HG03439 (cell line): ENCODE data around the gene POLD4.

Experiments used
- ATAC-seq: cut with Tn5 transposase; IDR thresholded peaks from one replicate; pipeline ENCODE4 v1.9.1; 2021; ENCODE audit warnings: mild to moderate bottlenecking, moderate library complexity; ENCODE audit not compliant: unreplicated experiment

POLD4 gene

DNA sequence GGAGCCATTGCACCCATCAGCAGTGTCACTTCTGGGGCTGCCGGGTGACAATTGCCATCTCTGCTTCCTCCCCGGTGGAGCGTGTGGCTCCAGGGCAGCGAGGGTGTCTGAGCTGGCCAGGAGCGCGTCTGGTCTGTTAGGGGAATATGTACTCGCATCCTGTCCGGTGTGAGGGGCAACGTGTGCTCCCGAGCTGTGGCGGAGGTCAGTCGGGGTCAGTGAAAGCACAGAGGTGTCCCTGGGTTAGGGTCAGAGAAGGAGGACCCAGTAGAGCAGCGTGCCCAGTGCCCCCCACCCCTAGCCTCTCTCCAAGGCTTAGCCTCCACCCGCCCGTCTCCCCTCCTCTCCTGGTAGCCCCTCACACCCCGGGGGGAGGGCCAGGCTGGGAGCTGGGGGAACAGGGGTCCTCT, 18.6 kb upstream of the POLD4 start:
- ATAC-seq = no peak

DNA sequence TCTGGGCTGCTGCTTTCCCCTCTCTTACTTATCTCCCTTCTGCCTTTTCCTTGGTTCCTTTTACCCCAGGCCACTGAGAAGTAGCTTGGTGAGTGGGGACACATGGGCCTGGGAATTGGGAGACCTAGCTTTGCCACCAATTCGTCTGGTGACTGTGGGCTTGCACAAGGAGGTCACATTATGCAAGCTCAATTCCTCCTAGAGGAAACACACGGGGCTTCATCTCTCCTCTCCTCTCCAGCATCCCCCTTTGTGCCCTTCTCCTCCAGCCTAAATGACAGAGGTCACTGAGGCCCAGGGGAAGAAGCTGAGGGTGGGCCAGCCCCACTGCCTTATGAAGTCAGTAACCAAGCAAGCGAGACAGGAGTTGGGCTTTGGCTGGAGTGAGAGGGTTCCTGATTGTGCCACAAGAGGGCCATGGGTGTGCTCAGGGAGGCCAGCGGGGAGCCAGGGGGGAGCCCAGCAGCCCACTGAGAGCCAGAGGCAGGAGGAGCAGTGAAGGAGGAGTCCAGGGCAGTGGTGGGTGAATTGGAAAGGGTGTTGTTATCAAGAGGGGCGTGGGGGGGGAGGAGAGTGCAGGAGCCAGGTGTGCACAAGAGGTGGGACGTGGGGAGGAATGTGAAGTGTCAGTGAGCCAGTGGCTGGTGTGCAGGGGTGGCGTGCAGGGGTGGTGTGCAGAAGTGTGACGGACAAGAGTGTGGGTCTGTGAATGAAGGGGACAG, 18.0 kb upstream of the POLD4 start:
- no peak for ATAC-seq

DNA sequence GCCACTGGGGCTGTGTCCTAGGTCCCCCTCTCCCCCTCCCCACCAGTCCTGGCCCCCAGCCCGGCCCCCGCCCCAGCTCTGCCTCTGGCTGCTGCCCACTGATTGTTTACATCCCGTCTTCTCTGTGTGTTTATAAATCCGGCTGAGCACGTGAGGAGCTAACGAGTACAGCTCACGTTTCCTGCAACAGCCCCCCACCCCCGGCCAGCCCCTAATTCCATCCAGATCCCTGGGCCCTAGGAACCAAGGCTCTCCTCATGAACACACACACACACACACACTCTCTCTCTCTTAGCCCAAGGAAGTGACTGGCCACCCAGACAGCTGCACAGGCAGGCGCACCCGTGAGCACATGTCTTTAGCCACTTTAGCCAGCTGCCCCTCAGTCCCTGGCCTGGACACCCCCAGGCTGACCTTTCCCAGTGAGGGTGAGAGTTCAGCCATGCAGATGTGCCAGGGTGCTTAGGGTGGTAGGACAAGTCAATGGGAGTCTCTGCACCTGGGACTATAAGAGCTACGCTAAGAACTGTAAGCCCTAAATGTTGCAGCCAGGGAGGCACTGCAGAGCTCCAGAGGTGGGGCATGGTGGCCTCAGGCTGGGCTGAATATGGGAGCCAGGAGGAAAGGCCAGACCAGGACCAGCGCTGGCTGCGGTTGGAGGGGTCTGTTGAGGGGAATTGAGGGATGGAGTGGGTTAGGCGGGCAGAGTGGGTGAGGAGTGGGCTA, 17.2 kb upstream of the POLD4 start:
- no peak for ATAC-seq

DNA sequence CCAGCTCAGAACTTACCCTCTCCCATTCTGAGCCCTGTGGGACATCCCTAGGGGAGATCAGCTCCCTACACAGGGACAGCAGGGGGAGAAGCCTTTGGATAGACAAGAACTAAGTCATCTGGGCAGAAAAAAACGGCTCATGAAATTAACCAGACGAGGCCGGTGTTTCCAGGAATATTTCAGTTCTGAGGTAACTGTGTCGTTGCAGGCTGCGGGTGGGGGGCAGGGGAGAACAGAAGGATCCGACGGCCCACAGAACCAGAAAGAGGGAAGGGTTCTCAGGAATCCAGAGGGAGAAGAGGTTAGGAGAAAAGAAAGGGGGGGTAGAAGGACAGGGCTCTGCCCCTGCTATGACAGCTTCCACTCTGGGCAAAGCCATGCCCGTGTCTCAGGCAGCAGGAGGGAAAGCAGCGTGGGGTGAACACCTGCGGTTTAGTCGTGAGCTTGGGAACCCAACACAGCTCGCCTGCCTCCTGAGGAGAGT, 16.5 kb upstream of the POLD4 start:
- no peak for ATAC-seq

DNA sequence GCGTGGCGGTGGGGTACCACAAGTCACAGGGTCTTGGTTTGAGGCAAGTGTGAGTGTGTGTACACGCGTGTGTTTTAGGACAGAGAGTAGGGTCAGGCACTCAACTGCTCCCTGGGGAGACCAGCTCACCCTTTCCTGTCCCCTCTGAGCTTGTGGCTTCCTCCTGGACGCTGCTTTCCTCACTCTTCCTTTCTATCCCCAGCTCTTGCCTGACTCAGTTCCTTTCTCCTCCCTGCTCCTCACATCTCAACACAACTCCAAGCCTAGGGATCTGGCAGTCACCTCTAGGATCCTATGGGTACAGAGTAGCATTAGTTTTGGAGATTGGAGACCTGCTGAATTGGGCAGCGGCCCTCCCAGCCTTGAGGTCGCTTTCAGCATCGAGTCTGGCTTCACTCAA, 15.9 kb upstream of the POLD4 start:
- ATAC-seq = no peak

DNA sequence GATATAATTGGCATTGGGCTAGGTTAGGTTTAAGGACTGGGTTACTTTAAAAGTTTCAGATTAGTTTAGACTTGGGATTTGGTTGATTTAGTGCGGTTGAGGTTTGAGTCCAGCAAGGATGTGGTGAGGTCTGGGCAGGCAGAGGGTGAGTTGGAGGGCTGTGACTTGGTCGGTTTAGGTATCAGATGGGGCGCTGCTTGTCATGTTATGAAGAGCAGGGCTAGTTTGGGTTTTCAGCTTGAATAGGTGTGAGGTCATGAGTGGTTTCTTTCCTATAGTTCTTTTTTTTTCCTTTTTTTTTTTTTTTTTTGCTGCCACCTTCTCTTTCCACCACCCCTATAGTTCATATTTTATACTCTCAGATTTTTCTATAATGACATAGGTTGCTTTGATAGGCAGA, 15.3 kb upstream of the POLD4 start:
- ATAC-seq = no peak

DNA sequence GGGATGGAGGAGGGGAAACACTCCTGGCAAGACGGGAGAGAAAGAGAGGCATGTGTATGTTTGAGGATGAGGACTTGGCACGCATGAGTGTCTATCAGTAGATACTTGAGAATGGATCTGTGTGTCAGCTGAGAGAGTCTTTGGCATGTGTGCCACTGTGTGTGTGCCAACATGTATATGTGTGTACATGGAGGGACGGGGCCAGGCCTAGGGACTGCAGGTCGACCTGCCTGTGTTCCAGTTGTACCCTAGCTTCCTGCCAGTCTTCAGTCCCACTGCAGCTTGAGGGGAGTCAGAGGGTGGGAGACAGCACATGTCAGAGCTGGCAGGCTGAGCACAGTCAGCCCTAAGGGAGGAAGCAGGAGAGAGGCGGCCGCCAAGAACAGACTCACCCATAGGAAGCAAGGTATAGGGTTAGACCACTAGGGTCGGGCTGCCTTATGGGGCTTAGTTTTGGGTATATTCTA, 14.4 kb upstream of the POLD4 start:
- no peak for ATAC-seq

DNA sequence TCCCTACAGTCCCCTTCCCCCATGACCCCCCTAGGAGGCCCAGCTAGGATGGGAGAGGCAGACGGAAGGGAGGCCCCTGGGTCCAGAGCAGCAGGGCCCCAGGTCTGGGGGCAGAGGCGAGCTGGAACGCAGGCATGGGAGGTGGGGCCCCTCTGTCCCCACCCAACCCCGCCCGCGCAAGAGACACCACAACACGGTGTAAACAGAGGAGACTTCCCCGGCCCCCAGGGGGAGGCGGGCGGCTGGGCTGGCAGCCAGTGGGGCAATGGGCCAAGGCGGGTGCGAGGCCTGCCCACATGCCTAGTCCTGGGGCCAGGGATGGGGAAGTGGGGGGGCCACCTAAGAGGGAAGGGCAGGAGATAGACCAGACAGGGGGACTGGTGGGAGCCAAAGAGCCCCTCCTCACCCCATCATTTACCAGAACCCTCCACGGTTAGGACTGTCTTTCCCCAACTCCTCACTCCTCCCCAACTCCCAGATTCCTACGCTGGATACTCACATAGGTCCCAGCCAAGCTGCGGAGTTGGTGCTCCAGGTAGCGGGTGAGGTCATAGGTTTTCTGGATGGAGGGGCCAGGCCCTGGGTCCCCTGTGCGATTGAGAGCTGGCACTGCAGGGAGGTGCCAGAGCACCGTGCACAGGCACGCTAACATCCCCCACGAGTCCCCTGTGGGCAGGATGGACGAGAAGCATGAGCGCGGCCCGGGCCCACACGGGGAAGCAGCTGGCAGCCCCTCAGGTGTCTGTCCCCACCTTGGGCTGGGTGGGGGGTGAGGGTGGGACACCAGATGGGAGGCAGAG, 13.8 kb upstream of the POLD4 start:
- ATAC-seq = no peak

DNA sequence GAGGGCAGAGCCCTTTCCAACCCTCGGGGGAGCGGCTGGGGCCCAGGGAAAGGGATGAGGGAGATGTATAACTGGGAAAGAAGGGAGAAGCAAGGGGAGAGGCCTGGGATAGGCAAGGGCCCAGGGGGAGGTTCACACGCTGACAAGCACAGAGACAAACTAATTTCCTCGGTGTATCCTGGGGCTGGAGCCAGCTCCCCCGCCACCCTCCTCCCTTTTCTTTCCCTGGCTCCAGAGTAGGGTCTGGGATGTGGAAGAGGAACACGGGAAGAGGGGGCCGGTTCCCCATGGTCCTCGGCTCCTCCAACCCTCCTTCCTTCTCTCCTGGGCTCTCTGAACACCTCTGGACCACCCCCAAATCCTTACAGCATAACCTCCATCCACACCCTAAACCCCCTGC, 13.2 kb upstream of the POLD4 start:
- ATAC-seq = no peak

DNA sequence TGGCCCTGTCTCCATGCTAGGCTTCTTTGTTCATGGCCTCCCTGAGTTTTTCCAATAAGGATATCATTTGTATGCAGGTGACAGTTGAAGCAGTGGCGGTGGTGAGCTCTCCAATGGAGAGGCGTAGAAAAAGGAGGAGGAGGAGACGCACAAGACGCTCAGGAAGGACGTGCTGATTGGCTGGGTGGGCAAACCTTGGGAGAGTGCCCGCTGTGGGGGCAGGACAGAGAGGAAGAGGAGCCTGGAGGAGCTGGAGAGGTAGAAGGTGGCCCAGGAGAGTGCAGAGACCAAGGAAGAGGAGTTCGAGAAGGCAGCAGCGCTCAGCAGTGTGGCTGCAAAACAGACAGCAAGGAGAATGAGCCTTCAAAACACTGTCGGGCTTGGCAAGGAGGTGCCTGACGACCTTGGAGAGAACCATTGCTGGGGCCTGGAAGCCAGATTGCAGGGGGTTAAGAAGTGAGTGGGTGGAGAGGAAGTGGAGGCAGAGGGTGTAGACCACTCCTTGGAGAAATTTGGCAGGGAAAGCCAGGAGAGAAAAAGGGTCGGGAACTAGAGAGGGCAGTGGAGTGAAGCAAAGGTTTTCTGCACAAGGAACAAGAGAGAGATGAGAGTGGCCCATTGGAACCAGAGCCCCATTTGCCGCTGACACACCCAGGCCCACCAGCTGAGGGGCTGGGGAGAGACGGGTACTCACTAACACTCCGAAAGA, 12.5 kb upstream of the POLD4 start:
- no peak for ATAC-seq

DNA sequence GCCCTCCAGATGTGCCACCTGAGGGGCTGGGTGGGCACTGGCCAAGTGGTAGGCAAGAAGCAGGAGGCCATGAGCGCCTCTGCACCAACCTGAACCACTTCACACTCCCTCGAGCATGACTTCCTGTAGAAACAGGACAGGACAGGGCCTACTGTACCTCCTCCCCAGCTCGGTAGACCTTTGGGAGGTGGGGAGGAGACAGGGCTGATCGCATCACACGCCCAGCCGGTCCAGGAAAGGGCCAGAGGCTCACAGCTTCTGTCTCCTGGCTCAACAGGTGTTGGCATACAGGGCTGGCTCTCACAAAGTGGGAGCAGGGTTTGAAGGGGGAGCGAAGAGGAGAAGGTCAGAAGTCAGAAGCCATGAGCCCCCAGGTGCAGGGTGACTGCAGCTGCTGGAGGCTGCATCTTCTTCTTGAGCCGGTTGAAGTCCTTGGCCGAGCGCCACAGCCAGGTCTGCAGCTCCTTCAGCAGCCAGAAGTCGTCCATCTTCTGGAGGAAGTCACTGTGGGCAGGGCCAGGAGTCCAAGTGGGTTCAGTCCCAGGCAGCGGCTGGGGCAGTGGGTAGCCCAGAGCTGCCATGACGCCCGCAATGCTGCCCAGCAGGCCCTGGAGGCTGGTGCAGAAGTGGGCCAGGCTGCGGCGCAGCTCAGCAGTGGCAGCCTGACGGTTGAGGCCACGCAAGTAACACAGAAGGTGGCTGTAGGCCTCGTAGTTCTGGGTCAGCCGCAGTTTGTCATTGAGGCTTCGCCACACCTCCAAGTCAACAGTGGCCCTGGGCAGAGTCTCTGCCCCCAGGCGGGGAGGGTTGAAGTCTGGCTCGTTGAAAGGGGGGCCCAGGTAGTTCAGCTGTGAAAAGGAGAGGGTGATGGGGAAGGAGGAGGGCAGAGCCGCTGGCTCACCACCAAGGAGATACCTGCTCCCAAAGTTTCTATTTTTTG, 11.7 kb upstream of the POLD4 start:
- no peak for ATAC-seq

DNA sequence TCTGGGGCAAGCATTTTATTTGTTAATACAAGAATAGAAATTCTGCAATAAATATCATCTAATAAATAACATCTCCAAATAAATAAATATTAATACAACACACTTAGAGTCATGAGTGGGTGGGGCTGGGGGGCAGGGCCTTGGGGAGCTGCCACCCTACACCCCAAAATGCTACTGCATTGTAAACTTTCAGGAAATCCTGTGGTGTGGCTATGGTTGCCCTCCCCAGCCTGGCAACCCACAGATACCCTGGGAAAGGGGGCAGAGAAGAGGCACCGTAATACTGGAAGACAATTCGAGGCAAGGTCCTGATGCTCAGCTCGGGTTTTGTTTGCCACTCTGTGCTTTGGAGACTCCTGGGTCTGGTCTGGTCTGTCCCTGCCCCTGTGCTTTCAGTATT, 10.8 kb upstream of the POLD4 start:
- ATAC-seq = no peak

DNA sequence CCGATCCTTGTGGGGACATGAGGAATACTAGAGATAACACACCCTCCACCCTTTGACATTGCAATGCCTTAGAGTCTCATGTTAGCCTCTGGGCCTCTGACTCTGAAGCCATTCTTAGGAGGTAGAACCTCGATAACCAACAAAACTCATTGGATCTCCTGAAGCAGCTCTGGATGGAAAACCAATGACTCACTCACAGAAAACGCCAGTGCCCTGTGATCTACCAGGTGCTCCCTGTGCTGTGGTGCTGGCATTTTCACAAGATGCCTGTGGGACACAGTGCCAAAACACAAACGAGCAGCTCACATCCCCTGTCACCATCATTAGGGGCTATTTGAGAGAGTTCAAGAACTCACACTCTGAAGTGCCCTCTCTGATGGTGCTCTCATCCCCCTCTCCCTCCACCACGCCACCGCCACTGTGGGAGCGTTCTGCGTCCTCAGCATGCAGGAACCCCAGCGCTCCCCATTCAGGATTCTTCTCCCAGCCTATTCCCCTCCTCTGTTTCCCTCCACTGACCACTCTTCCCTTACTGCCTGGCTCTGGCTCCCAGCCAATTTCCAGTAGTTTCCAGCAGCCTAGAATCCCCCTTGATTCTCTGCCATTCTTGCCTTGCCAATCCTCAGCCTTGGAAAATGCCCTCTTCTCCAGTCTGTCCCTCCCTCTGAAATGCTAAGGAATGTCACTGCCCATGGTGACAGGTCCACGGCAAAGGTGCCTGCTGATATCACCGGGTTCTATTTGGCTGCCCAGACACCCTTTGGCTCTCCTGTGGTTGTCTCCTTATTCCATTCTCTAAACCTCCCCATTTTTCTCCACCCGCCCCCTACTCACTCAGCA, 4.7 kb upstream of the POLD4 start:
- no peak for ATAC-seq

DNA sequence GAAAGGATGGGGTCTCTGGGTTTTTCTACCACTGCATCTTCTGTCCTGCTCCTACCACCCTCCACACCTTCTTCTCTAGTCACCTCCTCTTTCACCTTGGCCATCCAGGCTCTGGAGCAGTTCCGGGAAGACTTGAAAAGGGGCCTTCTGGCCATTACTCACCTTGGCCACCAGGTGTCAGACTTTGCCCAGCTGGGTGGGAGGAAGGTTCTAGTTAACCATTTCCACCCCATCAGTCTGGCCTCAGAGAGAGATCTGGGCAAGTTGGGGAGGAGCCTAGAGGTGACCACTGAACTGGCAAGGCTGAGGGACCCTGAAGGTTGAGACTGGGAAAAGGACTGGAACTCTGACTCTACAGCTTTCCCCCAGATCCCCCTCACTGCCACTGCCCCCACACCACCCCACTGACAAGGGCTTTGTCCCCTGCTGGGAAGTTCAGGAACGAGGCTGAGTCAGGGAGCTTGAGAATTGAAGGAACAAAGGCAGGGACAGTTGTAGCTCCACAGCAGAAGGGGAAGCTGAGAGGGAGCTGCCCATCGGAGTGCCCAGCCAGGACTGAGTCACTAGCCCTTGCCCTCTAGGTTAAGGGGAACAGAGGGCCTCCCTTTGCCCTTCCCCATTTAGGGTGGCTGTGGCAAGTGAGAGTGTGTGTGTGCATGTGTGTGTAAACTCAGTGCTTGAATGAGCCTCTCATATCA, 3.7 kb upstream of the POLD4 start:
- ATAC-seq = no peak

DNA sequence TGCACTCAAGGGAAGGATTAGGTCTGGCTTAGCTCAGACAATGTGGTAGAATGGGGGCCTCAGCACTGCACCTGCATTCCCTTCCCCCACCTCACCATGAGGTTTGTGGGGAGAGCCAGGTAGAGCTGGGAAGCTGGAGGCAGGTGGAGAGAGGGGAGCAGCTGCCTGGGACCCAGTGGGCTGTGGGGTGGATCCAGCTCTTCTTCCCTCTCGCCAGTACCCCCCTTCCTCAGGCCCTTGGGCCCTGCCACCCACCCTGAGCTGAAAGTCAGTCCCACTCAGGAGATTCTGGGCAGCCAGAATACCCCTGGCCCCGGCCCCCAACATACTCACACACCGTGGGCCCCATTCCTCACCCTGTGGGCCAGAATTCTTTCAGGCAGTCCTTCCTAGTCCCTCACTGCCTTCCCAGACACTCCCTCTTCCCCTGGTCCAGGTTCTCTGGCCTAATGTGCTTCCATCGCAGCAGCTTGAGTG, 3.1 kb upstream of the POLD4 start:
- no peak for ATAC-seq

DNA sequence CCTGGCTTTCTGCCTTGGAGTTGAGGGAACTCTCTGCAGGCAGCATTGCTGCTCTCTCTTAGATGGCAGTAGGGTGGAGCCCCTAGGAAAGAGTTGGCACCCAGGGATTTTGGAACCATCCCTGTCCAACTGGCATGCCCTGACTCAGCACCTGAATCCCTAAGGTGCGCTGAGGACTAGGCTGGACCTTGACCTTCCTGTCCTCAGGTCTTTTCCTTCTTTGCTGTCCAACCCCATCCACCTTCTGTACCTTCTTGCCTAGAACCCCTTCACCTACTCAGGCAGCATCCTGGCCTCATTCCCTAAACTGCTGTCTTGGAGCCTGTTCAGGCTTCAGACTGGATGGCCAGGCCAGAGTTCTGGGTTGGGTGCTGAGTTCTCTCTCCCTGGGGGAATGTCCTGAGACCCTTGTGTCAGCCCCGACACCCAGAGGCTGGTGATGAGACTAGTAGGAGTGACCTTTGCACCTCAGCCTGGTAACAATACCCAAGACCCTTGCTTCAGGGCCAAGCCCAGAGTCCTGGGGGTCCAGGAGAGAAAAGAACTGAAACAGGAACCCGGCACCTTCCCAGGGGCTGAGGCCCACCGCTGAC, 2.5 kb upstream of the POLD4 start:
- no peak for ATAC-seq

DNA sequence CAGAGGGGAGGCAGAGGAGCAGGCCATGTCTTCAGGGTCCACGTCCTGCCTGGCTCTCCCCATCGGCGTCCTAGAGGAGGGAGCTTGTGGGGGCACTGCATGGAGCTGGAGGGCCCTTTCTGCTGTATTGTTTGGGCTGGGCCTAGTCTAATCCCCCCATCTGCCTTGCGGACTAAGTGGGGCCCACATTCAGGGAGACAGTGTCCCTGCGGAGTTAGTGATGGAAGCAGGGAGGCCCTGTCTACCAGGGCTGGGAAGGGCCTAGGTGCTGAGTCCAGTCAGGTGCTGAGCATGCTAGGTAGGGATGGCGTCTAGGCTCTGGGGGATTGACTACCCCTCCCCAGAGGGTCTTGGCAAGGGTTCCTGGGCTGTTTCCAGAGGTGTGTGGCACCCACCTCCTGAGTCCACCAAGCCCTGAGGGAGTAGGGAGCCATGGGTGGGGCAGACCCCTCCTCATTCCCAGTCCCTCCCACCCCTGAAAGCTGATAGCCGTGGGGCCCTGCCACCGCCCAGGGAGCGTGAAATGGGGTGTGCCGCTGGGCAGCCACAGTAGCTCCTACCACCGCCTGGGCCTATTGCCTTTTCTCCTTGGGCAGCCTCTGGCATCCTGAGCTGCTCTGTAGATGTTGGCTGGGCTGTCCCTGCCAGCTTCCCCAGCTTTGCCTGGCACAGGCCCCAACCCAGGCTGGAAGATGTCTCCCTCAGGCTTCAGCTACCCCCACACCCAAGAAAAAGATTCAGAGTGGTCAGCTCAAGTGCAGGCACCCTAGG, 1.9 kb upstream of the POLD4 start:
- ATAC-seq = no peak
